GM12873 (cell line): ENCODE data around the gene ERF.

Experiments used
- CTCF ChIP-seq: IDR thresholded peaks from 2 replicates; pipeline ENCODE4 v1.5.1; 2012; ENCODE audit warnings: low read depth, mild to moderate bottlenecking, moderate library complexity, low read length, control low read depth; ENCODE audit not compliant: insufficient read depth; ENCODE audit errors: missing control alignments

The ERF gene

DNA sequence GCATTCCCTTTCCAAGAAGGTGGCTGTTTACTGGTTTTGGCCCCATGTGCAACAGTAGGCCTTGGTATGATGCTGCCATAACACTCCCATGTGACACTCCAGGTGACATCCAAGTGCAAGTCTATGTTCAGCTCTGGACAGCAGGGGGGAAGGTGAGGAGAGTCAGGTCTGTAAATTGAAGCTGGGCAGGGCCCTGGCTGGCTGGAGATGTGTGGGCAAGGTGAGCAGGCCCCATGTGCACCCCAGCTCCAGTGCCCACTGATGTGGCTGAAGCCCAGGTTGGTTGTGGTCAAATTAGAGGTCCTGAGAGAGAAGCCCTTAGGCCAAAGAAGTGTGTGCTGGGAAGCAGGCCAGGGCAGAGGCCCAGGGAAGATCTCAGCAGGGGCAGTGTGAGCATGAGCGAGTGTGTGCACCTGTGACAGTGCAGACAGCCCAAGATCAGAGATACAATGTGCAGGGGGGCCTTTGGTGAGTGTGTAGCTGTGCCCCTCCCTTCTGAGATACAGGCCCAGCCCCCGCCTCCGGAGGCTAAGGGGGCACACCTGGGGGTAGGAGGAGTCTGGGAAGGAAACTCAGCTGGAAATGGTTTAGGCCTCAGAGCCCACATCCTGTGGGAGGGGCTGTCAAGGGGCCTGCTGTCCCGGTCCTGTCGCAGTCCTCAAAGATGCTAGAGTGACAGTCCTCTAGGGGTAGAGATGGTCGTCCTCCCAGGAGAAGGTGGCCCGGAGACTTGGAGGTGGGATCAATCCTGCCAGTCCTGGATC is 56.1 kb downstream of the ERF start:
- no peak for TF ChIP-seq CTCF
